AG09319 (cell line): ENCODE data around the gene OSBPL7.

Experiments used
- DNase-seq: peaks from one replicate; pipeline ENCODE4 v3.0.0-alpha.2; 2010; ENCODE audit warnings: low read depth; ENCODE audit errors: extremely low read depth
- CTCF ChIP-seq: IDR thresholded peaks from 2 replicates; pipeline ENCODE4 v1.5.1; 2011; ENCODE audit warnings: low read depth, mild to moderate bottlenecking, inconsistent platforms, low read length, moderate library complexity

OSBPL7 gene

GRCh38 chr17:47840742-47841487 lies 19.3 kb upstream of the OSBPL7 start, which contains the start of gene SCRN2:
Gene SCRN2, minus strand, starts transcription at chr17:47841273. Its CDS starts 430 bp downstream, at chr17:47840843.
- DNase-seq: peak; percentile 59
- peak; percentile 94 for TF ChIP-seq CTCF

- DNase-seq: no peak
These were observed 18.6 kb upstream of the OSBPL7 start for GRCh38 chr17:47840001-47840741.

GRCh38 chr17:47839071-47839470 lies 17.5 kb upstream of the OSBPL7 start:
- no peak for DNase-seq
- TF ChIP-seq CTCF: no peak

More at GRCh38 chr17:47840001-47840741, 18.6 kb upstream of the OSBPL7 start:
- TF ChIP-seq CTCF: no peak

- TF ChIP-seq CTCF: no peak
- no peak for DNase-seq
These were observed 17.0 kb upstream of the OSBPL7 start for GRCh38 chr17:47838636-47839035.

GRCh38 chr17:47837401-47838039 lies 15.9 kb upstream of the OSBPL7 start:
- DNase-seq: no peak
- TF ChIP-seq CTCF: no peak

GRCh38 chr17:47836601-47837000 lies 15.0 kb upstream of the OSBPL7 start:
- TF ChIP-seq CTCF: no peak
- no peak for DNase-seq

GRCh38 chr17:47834756-47835155 lies 13.2 kb upstream of the OSBPL7 start:
- no peak for DNase-seq
- no peak for TF ChIP-seq CTCF
